Activated naive CD4-positive, alpha-beta T cell treated with anti-CD3 and anti-CD28 coated beads, Interleukin-2, amount 50 U/mL, for 72 hours (primary cell): ENCODE results near the gene SLC22A15. TPM values are rescaled to one million over a fixed set of nuclear protein-coding genes. Genes with fewer than 3 reads are reported as not detected.

ENCODE experiments used
- ATAC-seq, 2 donors: fragments of 150-1000 bp; cut with Tn5 transposase; 2 replicates each; pipeline ENCODE4 v1.10.0; 2021; ENCODE audit warnings: mild to moderate bottlenecking in 2 of 2, moderate library complexity in 2 of 2
- DNase-seq, 2 donors: peaks; one replicate each; pipeline ENCODE4 v3.0.0; 2021 to 2022; ENCODE audit warnings: low spot score in 2 of 2
- H3K27ac Mint-ChIP-seq, 2 donors: one replicate each; pipeline ENCODE4 v1.8.0; 2022; ENCODE audit warnings: mild to moderate bottlenecking in 2 of 2, mixed read lengths in 2 of 2
- H3K36me3 Mint-ChIP-seq, 2 donors: one replicate each; pipeline ENCODE4 v1.8.0; 2022; ENCODE audit warnings: mixed read lengths in 2 of 2
- H3K9me3 Mint-ChIP-seq, 2 donors: one replicate each; pipeline ENCODE4 v1.8.0; 2022; ENCODE audit warnings: mixed read lengths in 2 of 2
- total RNA-seq, 2 donors: library from RNA; stranded (reverse); gene quantifications; one replicate each; pipeline ENCODE4 v1.2.3, GENCODE V29; 2022

The SLC22A15 gene
- total RNA-seq, 2 donors from 2014 or later, result 0.16 to 0.25 TPM

GRCh38 chr1:116066868-116067565 lies 90.7 kb downstream of the SLC22A15 start:
- DNase-seq, result no peak

GRCh38 chr1:116067566-116067890 lies 91.2 kb downstream of the SLC22A15 start:
- Mint-ChIP-seq H3K27ac (no peak overlapping the region), H3K36me3 (no peaks in the 10 kb centered on the region), H3K9me3 (no peaks in the 10 kb centered on the region)
- ATAC-seq, result no peak
- no peak for DNase-seq

More at GRCh38 chr1:116066868-116067565, 90.7 kb downstream of the SLC22A15 start:
- ATAC-seq, result no peak
- Mint-ChIP-seq H3K9me3 (no peaks in the 10 kb centered on the region), H3K36me3 (no peaks in the 10 kb centered on the region), H3K27ac (no peak overlapping the region)

GRCh38 chr1:116075575-116075974 lies 99.3 kb downstream of the SLC22A15 start:
- H3K36me3 Mint-ChIP-seq, result no peaks in the 10 kb centered on the region
- H3K27ac Mint-ChIP-seq, result no peak overlapping the region
- DNase-seq, result no peak
- no peaks in the 10 kb centered on the region for H3K9me3 Mint-ChIP-seq
- no peak for ATAC-seq

GRCh38 chr1:116075990-116076389 lies 99.7 kb downstream of the SLC22A15 start:
- Mint-ChIP-seq H3K9me3 (no peaks in the 10 kb centered on the region), H3K36me3 (no peaks in the 10 kb centered on the region), H3K27ac (no peak overlapping the region)
- no peak for DNase-seq
- no peak for ATAC-seq

GRCh38 chr1:116076831-116077230 lies 100.5 kb downstream of the SLC22A15 start:
- Mint-ChIP-seq H3K27ac (no peak overlapping the region), H3K36me3 (no peaks in the 10 kb centered on the region), H3K9me3 (no peaks in the 10 kb centered on the region)
- DNase-seq (no peak), ATAC-seq (no peak)

GRCh38 chr1:116078699-116079223 lies 102.4 kb downstream of the SLC22A15 start:
- DNase-seq (no peak), ATAC-seq (no peak)
- H3K36me3 Mint-ChIP-seq, result no peaks in the 10 kb centered on the region
- H3K9me3 Mint-ChIP-seq, result no peaks in the 10 kb centered on the region
- no peak overlapping the region for H3K27ac Mint-ChIP-seq

GRCh38 chr1:116087628-116088027 lies 111.3 kb downstream of the SLC22A15 start:
- peaks cover 17 to 20% of the 10 kb centered on the region in 2 donors for H3K9me3 Mint-ChIP-seq
- H3K27ac Mint-ChIP-seq, result no peak overlapping the region
- peaks cover 12 to 18% of the 10 kb centered on the region in 2 donors for H3K36me3 Mint-ChIP-seq
- ATAC-seq, result no peak
- no peak for DNase-seq

- DNase-seq (no peak), ATAC-seq (no peak)
- no peak overlapping the region for H3K27ac Mint-ChIP-seq
These were observed 113.6 kb downstream of the SLC22A15 start for GRCh38 chr1:116089870-116090269.

GRCh38 chr1:116091083-116091482 lies 114.8 kb downstream of the SLC22A15 start:
- ATAC-seq (no peak), DNase-seq (no peak)
- Mint-ChIP-seq H3K36me3 (peaks cover 12 to 18% of the 10 kb centered on the region in 2 donors), H3K9me3 (peaks cover 20% of the 10 kb centered on the region in 2 donors), H3K27ac (no peak overlapping the region)

More at GRCh38 chr1:116089870-116090269, 113.6 kb downstream of the SLC22A15 start:
- Mint-ChIP-seq H3K9me3 (peaks cover 18 to 20% of the 10 kb centered on the region in 2 donors), H3K36me3 (peaks cover 12 to 18% of the 10 kb centered on the region in 2 donors)

- DNase-seq (no peak), ATAC-seq (no peak)
- H3K36me3 Mint-ChIP-seq, result peaks cover 12 to 25% of the 10 kb centered on the region in 2 donors
- peaks cover 24 to 25% of the 10 kb centered on the region in 2 donors for H3K9me3 Mint-ChIP-seq
- H3K27ac Mint-ChIP-seq, result no peak overlapping the region
These were observed 116.6 kb downstream of the SLC22A15 start for GRCh38 chr1:116092752-116093489.

GRCh38 chr1:116095027-116095426 lies 118.7 kb downstream of the SLC22A15 start:
- Mint-ChIP-seq H3K36me3 (peaks cover 7 to 12% of the 10 kb centered on the region in 2 donors), H3K27ac (no peak overlapping the region), H3K9me3 (peaks cover 12 to 14% of the 10 kb centered on the region in 2 donors)
- no peak for DNase-seq
- ATAC-seq, result no peak

- ATAC-seq, result no peak
- Mint-ChIP-seq H3K36me3 (peaks cover 0 to 6% of the 10 kb centered on the region in 2 donors), H3K27ac (no peak overlapping the region), H3K9me3 (peaks cover 7% of the 10 kb centered on the region in 2 donors)
- no peak for DNase-seq
These were observed 119.8 kb downstream of the SLC22A15 start for GRCh38 chr1:116096013-116096618.

GRCh38 chr1:116097626-116098025 lies 121.3 kb downstream of the SLC22A15 start:
- Mint-ChIP-seq H3K36me3 (peaks cover 0 to 6% of the 10 kb centered on the region in 2 donors), H3K27ac (no peak overlapping the region), H3K9me3 (peaks cover 4 to 7% of the 10 kb centered on the region in 2 donors)
- ATAC-seq (no peak), DNase-seq (no peak)

- no peak for ATAC-seq
- H3K27ac Mint-ChIP-seq, result no peak overlapping the region
- peaks cover 0 to 6% of the 10 kb centered on the region in 2 donors for H3K36me3 Mint-ChIP-seq
These were observed 123.1 kb downstream of the SLC22A15 start for GRCh38 chr1:116099379-116099778.

GRCh38 chr1:116099919-116100318 lies 123.6 kb downstream of the SLC22A15 start:
- Mint-ChIP-seq H3K36me3 (peaks cover 0 to 6% of the 10 kb centered on the region in 2 donors), H3K9me3 (peaks cover 4 to 7% of the 10 kb centered on the region in 2 donors), H3K27ac (no peak overlapping the region)
- DNase-seq (no peak), ATAC-seq (no peak)

More at GRCh38 chr1:116099379-116099778, 123.1 kb downstream of the SLC22A15 start:
- peaks cover 4 to 7% of the 10 kb centered on the region in 2 donors for H3K9me3 Mint-ChIP-seq
- no peak for DNase-seq

- ATAC-seq, result no peak
- Mint-ChIP-seq H3K36me3 (no peaks in the 10 kb centered on the region), H3K27ac (no peak overlapping the region)
These were observed 128.4 kb downstream of the SLC22A15 start for GRCh38 chr1:116104667-116105066.

GRCh38 chr1:116105996-116106395 lies 129.7 kb downstream of the SLC22A15 start:
- DNase-seq (no peak), ATAC-seq (no peak)
- Mint-ChIP-seq H3K9me3 (no peaks in the 10 kb centered on the region), H3K36me3 (no peaks in the 10 kb centered on the region), H3K27ac (no peak overlapping the region)

More at GRCh38 chr1:116104667-116105066, 128.4 kb downstream of the SLC22A15 start:
- H3K9me3 Mint-ChIP-seq, result no peaks in the 10 kb centered on the region
- DNase-seq, result no peak
